DND-41 (cell line): ENCODE data around the gene SPAG4.

Experiments
- ATAC-seq: fragments of 200-7000 bp; cut with Tn5 transposase; 3 replicates; pipeline ENCODE4 v1.9.1; 2021; ENCODE audit warnings: low read depth; ENCODE audit not compliant: insufficient read depth
- DNase-seq: peaks from one replicate; pipeline ENCODE4 v3.0.0-alpha.2; 2020
- H2AFZ ChIP-seq: 2 replicates; pipeline ENCODE4 v1.6.0; 2012; ENCODE audit warnings: low read depth, low read length
- H3K27ac ChIP-seq: 2 replicates; pipeline ENCODE4 v1.5.1; 2012; ENCODE audit warnings: low read length, inconsistent platforms
- H3K27me3 ChIP-seq: fragments of 200-600 bp; sonication (generic); 2 replicates; pipeline ENCODE4 v1.6.0; 2012; ENCODE audit warnings: low read length, mild to moderate bottlenecking, inconsistent platforms; ENCODE audit not compliant: insufficient read depth, poor library complexity
- H3K36me3 ChIP-seq: 2 replicates; pipeline ENCODE4 v1.5.1; 2012; ENCODE audit warnings: low read length, inconsistent platforms; ENCODE audit not compliant: insufficient read depth
- H3K4me1 ChIP-seq: 2 replicates; pipeline ENCODE4 v1.5.1; 2012; ENCODE audit warnings: mild to moderate bottlenecking, low read length; ENCODE audit not compliant: insufficient read depth
- H3K4me2 ChIP-seq: 2 replicates; pipeline ENCODE4 v1.6.0; 2012; ENCODE audit warnings: mild to moderate bottlenecking, moderate library complexity, low read length, inconsistent platforms; ENCODE audit not compliant: insufficient read depth
- H3K4me3 ChIP-seq, 2 experiments: fragments of 200-600 bp in 1 of 2; shearing (Covaris generic) in 1 of 2; 2 replicates each; pipeline ENCODE4 v1.5.1; 2012 to 2016; ENCODE audit warnings: inconsistent platforms in 2 of 2, low read length in 2 of 2, mild to moderate bottlenecking in 2 of 2, low read depth in 1 of 2, moderate library complexity in 1 of 2
- H3K79me2 ChIP-seq: 2 replicates; pipeline ENCODE4 v1.6.0; 2012; ENCODE audit warnings: low read length, inconsistent platforms; ENCODE audit not compliant: insufficient read depth
- H3K9ac ChIP-seq: 2 replicates; pipeline ENCODE4 v1.6.0; 2012; ENCODE audit warnings: low read depth, mild to moderate bottlenecking, inconsistent platforms, low read length, moderate library complexity
- H3K9me3 ChIP-seq: 2 replicates; pipeline ENCODE4 v1.5.1; 2012; ENCODE audit warnings: low read length, moderate library complexity, mild to moderate bottlenecking, inconsistent platforms; ENCODE audit not compliant: insufficient read depth, severe bottlenecking
- H4K20me1 ChIP-seq: 2 replicates; pipeline ENCODE4 v1.6.0; 2012; ENCODE audit warnings: low read length; ENCODE audit not compliant: insufficient read depth
- CTCF ChIP-seq: IDR thresholded peaks from 2 replicates; pipeline ENCODE4 v1.5.1; 2012; ENCODE audit warnings: borderline replicate concordance, low read length, moderate library complexity, mild to moderate bottlenecking; ENCODE audit not compliant: poor library complexity, severe bottlenecking; ENCODE audit errors: extremely low read depth
- EZH2 ChIP-seq: IDR thresholded peaks from 3 replicates; pipeline ENCODE4 v1.6.1; 2012; ENCODE audit warnings: borderline replicate concordance, low read depth, mild to moderate bottlenecking, moderate library complexity, low read length, inconsistent platforms; ENCODE audit not compliant: severe bottlenecking

Gene SPAG4

DNA sequence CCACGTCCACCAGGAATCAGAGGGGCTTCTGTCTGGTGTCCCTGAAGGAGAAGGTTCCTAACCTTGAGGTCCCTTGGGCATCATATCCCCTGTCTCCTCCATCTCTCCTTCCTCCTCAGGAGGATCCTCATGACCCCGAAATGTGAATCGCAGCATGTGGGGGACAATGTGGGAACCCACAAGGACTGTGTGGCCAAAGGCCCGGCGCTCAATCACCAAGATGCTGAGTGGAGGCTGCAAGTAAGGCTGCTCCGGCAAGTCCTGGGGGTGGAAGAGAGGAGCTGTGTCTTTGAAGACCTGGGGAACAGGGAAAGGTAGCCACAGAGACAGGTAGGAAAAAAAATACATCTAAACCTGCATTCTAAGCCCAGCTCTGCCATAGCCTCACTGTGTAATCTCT lies 36.4 kb upstream of the SPAG4 start:
- TF ChIP-seq EZH2 (no peak), CTCF (no peak)
- Histone ChIP-seq H3K4me2 (no peak overlapping the region), H3K9ac (no peak overlapping the region), H2AFZ (no peak overlapping the region), H3K9me3 (no peaks in the 10 kb centered on the region), H3K4me1 (no peaks in the 10 kb centered on the region), H4K20me1 (no peaks in the 10 kb centered on the region), H3K79me2 (no peaks in the 10 kb centered on the region), H3K27me3 (no peaks in the 10 kb centered on the region), H3K27ac (no peak overlapping the region), H3K36me3 (no peaks in the 10 kb centered on the region), H3K4me3 (no peak overlapping the region)
- ATAC-seq (no peak), DNase-seq (no peak)

- H3K4me3 ChIP-seq, result no peak overlapping the region
- no peaks in the 10 kb centered on the region for H3K27me3 ChIP-seq
- no peaks in the 10 kb centered on the region for H3K9me3 ChIP-seq
- H3K9ac ChIP-seq, result no peak overlapping the region
- no peaks in the 10 kb centered on the region for H4K20me1 ChIP-seq
- no peak for ATAC-seq
- DNase-seq, result no peak
- H3K4me1 ChIP-seq, result no peaks in the 10 kb centered on the region
- H3K36me3 ChIP-seq, result no peaks in the 10 kb centered on the region
- no peak overlapping the region for H3K4me2 ChIP-seq
- TF ChIP-seq EZH2 (no peak), CTCF (no peak)
- H2AFZ ChIP-seq, result no peak overlapping the region
- no peaks in the 10 kb centered on the region for H3K79me2 ChIP-seq
- H3K27ac ChIP-seq, result no peak overlapping the region
Observed at GRCh38 chr20:35582131-35582530, 33.5 kb upstream of the SPAG4 start.

DNA sequence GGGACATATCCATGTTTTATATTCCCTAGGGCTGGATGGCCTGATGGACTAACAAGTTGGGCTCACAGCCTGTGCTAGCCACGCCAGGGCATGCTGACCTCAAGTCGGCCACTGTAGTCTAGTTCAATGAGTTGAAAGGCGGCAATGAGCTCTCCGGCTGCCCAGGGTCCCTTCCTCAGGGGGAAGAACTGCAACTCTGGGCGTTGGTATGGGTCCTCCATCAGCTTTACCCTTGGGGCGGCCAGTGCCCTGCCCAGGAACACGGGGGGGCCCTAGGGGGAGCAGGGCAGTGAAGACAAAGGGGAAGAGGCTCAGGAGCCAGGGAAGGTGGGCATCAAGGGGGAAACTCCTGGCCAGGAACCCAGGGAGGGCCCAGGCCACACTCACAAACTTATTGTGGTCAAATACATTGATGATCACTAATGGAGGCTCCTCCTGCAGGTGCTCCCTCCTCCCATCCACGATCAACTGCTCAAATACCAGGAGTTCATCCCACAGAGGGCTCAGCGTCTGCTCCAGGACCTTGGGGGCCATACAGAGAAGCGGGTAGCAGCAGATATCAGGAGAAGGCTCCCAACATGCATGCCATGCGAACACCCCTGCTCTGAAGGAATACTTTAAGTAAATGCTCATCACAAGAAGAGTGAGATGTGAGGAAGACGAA lies 32.8 kb upstream of the SPAG4 start:
- Histone ChIP-seq H3K9me3 (no peaks in the 10 kb centered on the region), H3K36me3 (no peaks in the 10 kb centered on the region), H3K79me2 (no peaks in the 10 kb centered on the region), H3K4me1 (no peaks in the 10 kb centered on the region), H2AFZ (no peak overlapping the region), H4K20me1 (no peaks in the 10 kb centered on the region), H3K9ac (no peak overlapping the region), H3K27ac (no peak overlapping the region), H3K4me3 (no peak overlapping the region), H3K27me3 (no peaks in the 10 kb centered on the region), H3K4me2 (no peak overlapping the region)
- no peak for ATAC-seq
- TF ChIP-seq EZH2, result no peak
- no peak for TF ChIP-seq CTCF
- no peak for DNase-seq
